Heart left ventricle (tissue), 16 donors: ENCODE data around the gene TMIGD1. TPM values are rescaled to one million over a fixed set of nuclear protein-coding genes. Genes with fewer than 3 reads are reported as not detected.
A peak's percentile ranks its signal among the peaks of the same experiment; 100 is the strongest.

ENCODE experiments used
- ATAC-seq, 4 donors: fragments of 200-7000 bp; cut with Tn5 transposase; one replicate each; pipeline ENCODE4 v1.9.1; 2020 to 2022; ENCODE audit warnings: moderate library complexity in 4 of 4, mild to moderate bottlenecking in 3 of 4, moderate number of reproducible peaks in 1 of 4
- DNase-seq, 5 donors: peaks; one replicate each; pipeline ENCODE4 v3.0.0-alpha.2; 2020
- H3K27ac ChIP-seq, 12 donors: fragments of 200-600 bp; sonication (generic) in 4 of 12; one replicate each; pipeline versions ENCODE4 v1.5.0 to v1.8.0; 2016 to 2022; ENCODE audit warnings: mild to moderate bottlenecking in 2 of 12
- H3K27me3 ChIP-seq, 9 donors: fragments of 200-600 bp; sonication (generic) in 2 of 9; one replicate each; pipeline versions ENCODE4 v1.5.1 to v1.8.0; 2016 to 2022; ENCODE audit warnings: mild to moderate bottlenecking in 3 of 9
- H3K36me3 ChIP-seq, 9 donors: fragments of 200-600 bp; sonication (generic) in 2 of 9; one replicate each; pipeline versions ENCODE4 v1.5.0 to v1.8.0; 2018 to 2022; ENCODE audit warnings: mild to moderate bottlenecking in 2 of 9
- H3K4me1 ChIP-seq, 12 donors: fragments of 200-600 bp; sonication (generic) in 4 of 12; one replicate each; pipeline versions ENCODE4 v1.5.0 to v1.8.0; 2016 to 2022; ENCODE audit warnings: mild to moderate bottlenecking in 3 of 12
- H3K4me3 ChIP-seq, 12 donors: fragments of 200-600 bp; sonication (generic) in 4 of 12; one replicate each; pipeline versions ENCODE4 v1.5.0 to v1.8.0; 2017 to 2022; ENCODE audit warnings: mild to moderate bottlenecking in 9 of 12, moderate library complexity in 4 of 12
- H3K9me3 ChIP-seq, 12 donors: fragments of 200-600 bp; sonication (generic) in 4 of 12; one replicate each; pipeline versions ENCODE4 v1.5.0 to v1.8.0; 2016 to 2022; ENCODE audit warnings: mild to moderate bottlenecking in 1 of 12
- POLR2A ChIP-seq, 2 donors: fragments of 450-650 bp; IDR thresholded peaks; one replicate each; pipeline ENCODE4 v1.6.1; 2017; ENCODE audit warnings: antibody characterized with exemption in 2 of 2, mild to moderate bottlenecking in 2 of 2, moderate library complexity in 2 of 2
- WGBS, 4 donors: extraction: QIAGEN DNeasy Blood & Tissue Kit in 2 of 4; methylation state at CpG; one replicate each; pipeline versions ENCODE4 v1.1.5 to v1.1.7; 2013 to 2018; 5-methylcytosine and 5-hydroxymethylcytosine counted together
- intact Hi-C, 10 donors: fragments of 100-400 bp; cut with DNase I; formaldehyde crosslinking; loops; one replicate each; pipeline versions ENCODE4 v1.11.1 to v1.14.2; 2022
- polyA plus RNA-seq, 2 donors: library from polyadenylated mRNA; stranded (reverse); fragments of 200-250 nt; gene quantifications; one replicate each; pipeline ENCODE4 v1.2.3, GENCODE V29; 2013
- total RNA-seq, 9 donors: library from RNA; depleted of rRNA in 2 of 9; stranded (reverse); fragments of >200 nt in 2 of 9; fragmentation: NEBNext Ultra II Directional in 3 of 9; extraction: Animal tissue kit (Norgen Biotek cat#: 25700) in 3 of 9; gene quantifications; one replicate each; pipeline versions ENCODE4 v1.1.0 to v1.2.4, GENCODE V29; 2016 to 2023
- TF ChIP-seq, protein P1 (sequence below), 12 donors: fragments of 200-600 bp; sonication (generic) in 4 of 12; IDR thresholded peaks; one replicate each; pipeline versions ENCODE4 v1.5.0 to v1.8.0; 2018 to 2022; ENCODE audit warnings: antibody characterized with exemption in 12 of 12, mild to moderate bottlenecking in 5 of 12
- donor health status: ischemic (EF 13 %, LVEDD 7.1; RV severe dilation, severe dysfunction).
- donor health status: healthy with polysubstance abuse.
- donor health status: DM: no; HTN: yes; CAD: no.
- donor health status: DM: no; HTN: no; CAD: no.
- donor health status: ischemic (EF 25% LVEDD 6.9; RV normal size, moderate dysfunction).
- donor health status: ischemic (EF 25% LVEDD 5.7; RV mildly dilated, moderate dysfunction).
- donor health status: healthy.
- donor health status: DM: yes; HTN: yes; CAD: no.
- donor health status: ischemic (EF 35%, LVEDD 5.7; RV mildly dilated, moderate dysfunction).
- donor health status: nonischemic (EF 11% LVEDD 7.7; RV severe dilation, severe dysfunction).
- donor health status: DM: yes; HTN: yes; CAD: no.
- donor health status: PGD.
- donor health status: ischemic (EF 29% LVEDD 5.4; RV normal size, mild dysfunction).
- donor health status: nonischemic (EF 23%, LVEDD 6.1; RV moderate dilation, normal function).

TMIGD1 gene
- total and polyA plus RNA-seq, 11 donors, result not detected

- DNase-seq (no peak), ATAC-seq (no peak)
- H3K9me3 ChIP-seq, result peaks cover 0 to 17% (median 9%) of the 10 kb centered on the region in 12 donors
- intact Hi-C loops, result no loop called here
- no peaks in the 10 kb centered on the region for H3K27me3 ChIP-seq
- no peak for TF ChIP-seq POLR2A (IDR thresholded peaks at IDR 0.05)
- TF ChIP-seq, protein P1, sequence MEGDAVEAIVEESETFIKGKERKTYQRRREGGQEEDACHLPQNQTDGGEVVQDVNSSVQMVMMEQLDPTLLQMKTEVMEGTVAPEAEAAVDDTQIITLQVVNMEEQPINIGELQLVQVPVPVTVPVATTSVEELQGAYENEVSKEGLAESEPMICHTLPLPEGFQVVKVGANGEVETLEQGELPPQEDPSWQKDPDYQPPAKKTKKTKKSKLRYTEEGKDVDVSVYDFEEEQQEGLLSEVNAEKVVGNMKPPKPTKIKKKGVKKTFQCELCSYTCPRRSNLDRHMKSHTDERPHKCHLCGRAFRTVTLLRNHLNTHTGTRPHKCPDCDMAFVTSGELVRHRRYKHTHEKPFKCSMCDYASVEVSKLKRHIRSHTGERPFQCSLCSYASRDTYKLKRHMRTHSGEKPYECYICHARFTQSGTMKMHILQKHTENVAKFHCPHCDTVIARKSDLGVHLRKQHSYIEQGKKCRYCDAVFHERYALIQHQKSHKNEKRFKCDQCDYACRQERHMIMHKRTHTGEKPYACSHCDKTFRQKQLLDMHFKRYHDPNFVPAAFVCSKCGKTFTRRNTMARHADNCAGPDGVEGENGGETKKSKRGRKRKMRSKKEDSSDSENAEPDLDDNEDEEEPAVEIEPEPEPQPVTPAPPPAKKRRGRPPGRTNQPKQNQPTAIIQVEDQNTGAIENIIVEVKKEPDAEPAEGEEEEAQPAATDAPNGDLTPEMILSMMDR (IDR thresholded peaks at IDR 0.05), result no peak
- peaks cover 0 to 11% (median 0%) of the 10 kb centered on the region in 12 donors for H3K4me1 ChIP-seq
- 71 to 76% (median 74%) methylated on average over 8 of the region's 8 CpGs for WGBS, 4 donors
- no peak overlapping the region for H3K4me3 ChIP-seq
- H3K27ac ChIP-seq, result peak overlapping the region in 1 of 12 donors; percentile 10
- H3K36me3 ChIP-seq, result no peaks in the 10 kb centered on the region
Measured at GRCh38 chr17:30360086-30360808, 26.4 kb upstream of the TMIGD1 start.

GRCh38 chr17:30358055-30358760 is 24.4 kb upstream of the TMIGD1 start:
- Histone ChIP-seq H3K36me3 (no peaks in the 10 kb centered on the region), H3K27me3 (no peaks in the 10 kb centered on the region), H3K27ac (no peak overlapping the region), H3K4me1 (peaks cover 0 to 8% (median 0%) of the 10 kb centered on the region in 12 donors), H3K4me3 (no peak overlapping the region), H3K9me3 (peaks cover 0 to 17% (median 9%) of the 10 kb centered on the region in 12 donors)
- intact Hi-C loops, result no loop called here
- no peak for TF ChIP-seq POLR2A (IDR thresholded peaks at IDR 0.05)
- TF ChIP-seq, protein P1 (IDR thresholded peaks at IDR 0.05), result no peak
- no peak for ATAC-seq
- DNase-seq, result no peak
- WGBS, 4 donors, result 77 to 86% (median 80%) methylated on average over 5 of the region's 5 CpGs

- H3K4me1 ChIP-seq, result peaks cover 0 to 6% (median 0%) of the 10 kb centered on the region in 12 donors
- DNase-seq (no peak), ATAC-seq (no peak)
- H3K27ac ChIP-seq, result no peak overlapping the region
- H3K27me3 ChIP-seq, result no peaks in the 10 kb centered on the region
- no peaks in the 10 kb centered on the region for H3K36me3 ChIP-seq
- no peak for TF ChIP-seq POLR2A (IDR thresholded peaks at IDR 0.05)
- TF ChIP-seq, protein P1 (IDR thresholded peaks at IDR 0.05), result no peak
- intact Hi-C loops, result no loop called here
- H3K4me3 ChIP-seq, result no peak overlapping the region
- H3K9me3 ChIP-seq, result peaks cover 0 to 17% (median 9%) of the 10 kb centered on the region in 12 donors
Measured at GRCh38 chr17:30357476-30357875, 23.6 kb upstream of the TMIGD1 start.

DNA sequence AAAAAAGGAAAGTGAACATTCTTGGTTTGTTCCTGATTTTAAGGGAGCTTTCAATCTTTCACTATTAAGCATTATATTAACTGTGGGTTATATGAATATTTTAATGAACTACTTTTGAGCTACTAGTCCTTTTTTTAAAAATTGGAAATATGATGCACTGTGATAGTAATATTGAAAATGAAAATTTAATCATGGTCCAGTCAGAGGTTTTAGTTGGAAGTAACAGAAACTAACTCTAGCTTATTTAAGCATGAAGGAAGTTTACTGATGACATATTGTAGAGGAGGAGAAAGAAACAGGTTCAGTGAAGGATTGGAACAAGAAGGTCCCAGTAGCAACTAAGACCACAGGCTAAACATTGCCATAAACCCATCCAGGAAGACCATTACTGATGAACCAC is 20.8 kb upstream of the TMIGD1 start:
- ATAC-seq (no peak), DNase-seq (no peak)
- TF ChIP-seq, protein P1 (IDR thresholded peaks at IDR 0.05), result no peak
- no peak for TF ChIP-seq POLR2A (IDR thresholded peaks at IDR 0.05)
- intact Hi-C loops, result no loop called here
- H3K4me1 ChIP-seq, result peaks cover 0 to 19% (median 0%) of the 10 kb centered on the region in 12 donors
- H3K27ac ChIP-seq, result no peak overlapping the region
- H3K4me3 ChIP-seq, result no peak overlapping the region
- no peaks in the 10 kb centered on the region for H3K27me3 ChIP-seq
- H3K9me3 ChIP-seq, result peaks cover 0 to 4% (median 0%) of the 10 kb centered on the region in 12 donors
- no peaks in the 10 kb centered on the region for H3K36me3 ChIP-seq
